HUES6 (cell line): ENCODE data around the gene IQGAP3.
A peak's percentile ranks its signal among the peaks of the same experiment; 100 is the strongest.

Experiments used
- H3K27ac ChIP-seq: 2 replicates; pipeline ENCODE4 v1.7.0; 2013; ENCODE audit warnings: low read depth, mild to moderate bottlenecking, low read length, inconsistent platforms
- H3K27me3 ChIP-seq: 2 replicates; pipeline ENCODE4 v1.6.1; 2013; ENCODE audit warnings: low read length; ENCODE audit not compliant: control insufficient read depth, insufficient read depth
- H3K36me3 ChIP-seq: 2 replicates; pipeline ENCODE4 v1.6.1; 2013; ENCODE audit warnings: low read length; ENCODE audit not compliant: control insufficient read depth, insufficient read depth
- H3K4me1 ChIP-seq: 2 replicates; pipeline ENCODE4 v1.6.1; 2013; ENCODE audit warnings: low read length; ENCODE audit not compliant: control insufficient read depth, insufficient read depth
- H3K4me3 ChIP-seq: 2 replicates; pipeline ENCODE4 v1.5.1; 2013; ENCODE audit warnings: low read depth, low read length
- H3K9ac ChIP-seq: one replicate; pipeline ENCODE4 v1.6.1; 2013; ENCODE audit warnings: mild to moderate bottlenecking, low read length
- H3K9me3 ChIP-seq: 2 replicates; pipeline ENCODE4 v1.6.1; 2013; ENCODE audit warnings: low read depth, low read length; ENCODE audit not compliant: control insufficient read depth, insufficient read depth

The IQGAP3 gene

GRCh38 chr1:156509424-156510034 is 62.8 kb downstream of the IQGAP3 start:
- Histone ChIP-seq H3K9me3 (no peaks in the 10 kb centered on the region), H3K36me3 (no peaks in the 10 kb centered on the region), H3K27me3 (peaks cover 8% of the 10 kb centered on the region; the same call in 1 of the 2 replicates), H3K9ac (no peak overlapping the region), H3K27ac (no peak overlapping the region), H3K4me3 (no peak overlapping the region), H3K4me1 (peaks cover 11% of the 10 kb centered on the region)

GRCh38 chr1:156508955-156509234 is 63.5 kb downstream of the IQGAP3 start:
- Histone ChIP-seq H3K9ac (no peak overlapping the region), H3K4me3 (no peak overlapping the region), H3K27ac (no peak overlapping the region), H3K9me3 (no peaks in the 10 kb centered on the region), H3K27me3 (peaks cover 8% of the 10 kb centered on the region; the same call in 1 of the 2 replicates), H3K4me1 (peaks cover 17% of the 10 kb centered on the region), H3K36me3 (no peaks in the 10 kb centered on the region)

GRCh38 chr1:156508205-156508954 is 64.0 kb downstream of the IQGAP3 start:
- H3K9ac ChIP-seq: no peak overlapping the region
- no peaks in the 10 kb centered on the region for H3K9me3 ChIP-seq
- H3K27me3 ChIP-seq: peaks cover 8% of the 10 kb centered on the region; the same call in 1 of the 2 replicates
- no peaks in the 10 kb centered on the region for H3K36me3 ChIP-seq
- peaks cover 22% of the 10 kb centered on the region for H3K4me1 ChIP-seq
- H3K4me3 ChIP-seq: no peak overlapping the region
- H3K27ac ChIP-seq: no peak overlapping the region

GRCh38 chr1:156506450-156506849 is 65.9 kb downstream of the IQGAP3 start:
- H3K4me1 ChIP-seq: peaks cover 37% of the 10 kb centered on the region
- H3K4me3 ChIP-seq: no peak overlapping the region
- H3K9me3 ChIP-seq: peaks cover 3% of the 10 kb centered on the region; the same call in 1 of the 2 replicates
- no peak overlapping the region for H3K27ac ChIP-seq
- no peaks in the 10 kb centered on the region for H3K36me3 ChIP-seq
- H3K27me3 ChIP-seq: peaks cover 8% of the 10 kb centered on the region; the same call in 1 of the 2 replicates
- no peak overlapping the region for H3K9ac ChIP-seq

DNA sequence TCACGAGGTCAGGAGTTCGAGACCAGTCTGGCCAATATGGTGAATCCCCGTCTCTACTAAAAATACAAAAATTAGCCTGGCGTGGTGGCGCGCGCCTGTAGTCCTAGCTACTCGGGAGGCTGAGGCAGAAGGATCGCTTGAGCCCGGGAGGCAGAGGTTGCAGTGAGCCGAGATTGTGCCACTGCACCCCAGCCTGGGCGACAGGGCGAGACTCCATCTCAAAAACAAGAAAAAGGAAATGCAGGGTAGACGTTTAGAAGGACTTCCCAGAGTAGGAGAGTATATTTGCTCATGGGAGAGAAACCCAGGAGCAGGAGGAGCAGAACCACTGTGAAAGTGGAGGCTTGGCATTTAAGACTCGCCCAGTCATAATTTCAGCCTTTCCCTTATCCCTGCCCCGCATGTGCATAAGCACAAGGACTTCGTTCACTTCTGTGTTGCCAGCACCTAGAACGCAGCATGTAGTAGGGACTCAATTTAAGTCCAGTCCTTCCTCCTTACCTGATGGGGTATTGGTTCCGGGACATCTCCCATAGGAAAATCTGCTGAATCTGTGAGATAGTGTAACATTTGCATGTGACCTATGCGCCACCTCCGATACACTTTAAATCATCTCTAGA is 66.6 kb downstream of the IQGAP3 start:
- H3K9ac ChIP-seq: no peak overlapping the region
- peaks cover 8% of the 10 kb centered on the region; the same call in 1 of the 2 replicates for H3K27me3 ChIP-seq
- peaks cover 37% of the 10 kb centered on the region for H3K4me1 ChIP-seq
- no peaks in the 10 kb centered on the region for H3K36me3 ChIP-seq
- peaks cover 3% of the 10 kb centered on the region; the same call in 1 of the 2 replicates for H3K9me3 ChIP-seq
- no peak overlapping the region for H3K4me3 ChIP-seq
- H3K27ac ChIP-seq: no peak overlapping the region

DNA sequence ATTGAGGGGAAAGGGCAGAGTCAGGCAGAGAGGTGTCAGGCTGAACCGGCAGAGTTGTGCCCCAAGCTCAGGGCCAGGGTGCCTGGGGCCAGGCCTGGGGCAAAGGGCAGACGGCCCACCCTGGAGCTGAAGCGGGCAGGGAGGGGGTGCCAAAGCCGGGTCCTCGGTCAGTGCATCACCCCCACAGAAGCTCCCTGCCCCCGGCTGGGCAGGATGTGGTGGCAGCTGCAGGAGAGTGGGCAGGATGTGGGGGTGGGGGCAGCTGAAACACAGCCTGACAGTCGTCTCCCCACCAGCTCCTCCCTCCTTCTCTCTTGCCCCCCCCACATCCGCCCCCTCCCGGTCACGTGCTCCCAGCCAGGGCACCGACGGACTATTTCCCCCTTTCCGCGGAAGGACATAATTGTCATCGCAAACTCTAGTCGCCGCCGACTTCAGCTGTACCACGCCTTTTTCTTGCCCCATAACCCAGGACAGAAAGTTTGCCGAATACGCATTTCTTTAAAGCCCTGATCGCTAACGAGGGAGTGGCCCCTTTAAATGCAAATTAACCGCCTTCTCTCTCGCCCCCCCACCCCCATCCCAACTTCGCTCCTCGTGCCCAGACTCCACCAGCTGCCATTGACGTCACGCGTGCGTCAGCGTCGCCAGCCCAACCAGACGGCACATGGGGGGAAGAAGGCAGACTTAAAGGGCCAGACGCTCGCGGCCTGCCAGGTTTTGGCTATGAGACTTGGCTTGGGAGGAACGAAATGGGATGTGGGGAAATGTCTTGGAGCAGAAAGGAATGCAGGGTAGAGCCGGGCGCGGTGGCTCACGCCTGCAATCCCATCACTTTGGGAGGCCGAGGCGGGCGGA is 67.3 kb downstream of the IQGAP3 start:
- H3K27ac ChIP-seq: peak overlapping the region; percentile 82
- peak overlapping the region; percentile 50 for H3K4me3 ChIP-seq
- H3K9me3 ChIP-seq: peaks cover 3% of the 10 kb centered on the region; the same call in 1 of the 2 replicates
- H3K4me1 ChIP-seq: peaks cover 30% of the 10 kb centered on the region
- H3K36me3 ChIP-seq: no peaks in the 10 kb centered on the region
- H3K27me3 ChIP-seq: 0 out of 2 replicates have a peak, but pooled peaks cover 3% of the 10 kb centered on the region
- peak overlapping the region; percentile 71 for H3K9ac ChIP-seq

- Histone ChIP-seq H3K36me3 (no peaks in the 10 kb centered on the region), H3K4me3 (peak overlapping the region; percentile 50), H3K9me3 (peaks cover 3% of the 10 kb centered on the region; the same call in 1 of the 2 replicates), H3K9ac (peak overlapping the region; percentile 71), H3K27ac (peak overlapping the region; percentile 82), H3K4me1 (peaks cover 30% of the 10 kb centered on the region), H3K27me3 (no peaks in the 10 kb centered on the region)
These were observed 67.9 kb downstream of the IQGAP3 start for GRCh38 chr1:156504438-156504813.

DNA sequence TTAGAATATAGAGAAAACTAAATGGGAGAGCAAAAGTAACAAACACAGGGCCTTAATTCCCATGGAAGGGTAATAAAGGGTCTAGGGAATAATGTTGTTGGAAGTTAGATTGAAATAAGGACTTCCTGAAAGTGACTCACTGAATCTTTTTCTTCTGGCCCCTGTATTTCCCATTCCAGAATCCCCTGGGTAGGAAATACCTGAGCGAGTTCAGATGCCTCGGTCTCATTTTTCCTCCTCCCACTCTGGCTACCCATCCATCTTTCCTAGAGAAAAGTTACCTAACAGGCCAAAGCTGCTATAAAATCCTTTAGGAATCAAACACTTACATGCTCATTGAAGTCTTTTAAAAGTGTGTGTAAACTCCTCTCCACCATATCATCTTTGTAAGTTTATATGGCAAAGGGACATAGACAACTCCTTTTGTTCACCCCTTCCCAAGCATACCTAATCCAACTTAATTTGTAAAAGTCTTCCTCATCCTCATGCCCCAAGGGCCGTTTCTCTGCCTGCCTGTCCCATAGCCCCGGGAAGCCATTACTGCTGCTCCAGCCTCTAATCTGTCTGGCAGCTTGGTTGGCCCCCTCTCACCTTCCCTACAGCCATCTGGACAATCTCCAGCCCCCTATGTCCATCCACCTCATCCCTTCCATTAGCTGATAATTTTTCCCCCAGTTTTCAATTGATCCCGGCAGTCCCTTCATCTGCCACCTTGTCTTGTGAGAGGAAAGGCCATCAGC is 68.5 kb downstream of the IQGAP3 start:
- Histone ChIP-seq H3K27ac (peak overlapping the region; percentile 82; the same call in 1 of the 2 replicates), H3K4me3 (no peak overlapping the region), H3K4me1 (peaks cover 32% of the 10 kb centered on the region), H3K27me3 (no peaks in the 10 kb centered on the region), H3K9me3 (peaks cover 3% of the 10 kb centered on the region; the same call in 1 of the 2 replicates), H3K9ac (peak overlapping the region; percentile 71), H3K36me3 (no peaks in the 10 kb centered on the region)

GRCh38 chr1:156502894-156503697 is 69.3 kb downstream of the IQGAP3 start:
- Histone ChIP-seq H3K36me3 (no peaks in the 10 kb centered on the region), H3K4me3 (0 out of 2 replicates have a peak overlapping the region, but pooled peaks have one; percentile 8), H3K9me3 (peaks cover 3% of the 10 kb centered on the region; the same call in 1 of the 2 replicates), H3K9ac (peak overlapping the region; percentile 39), H3K27ac (peak overlapping the region; percentile 82), H3K27me3 (no peaks in the 10 kb centered on the region), H3K4me1 (peaks cover 39% of the 10 kb centered on the region)
